C4-2B (cell line): ENCODE data around the gene DUS3L.

ENCODE experiments used
- ZFX ChIP-seq: fragments of 450-650 bp; IDR thresholded peaks from 2 replicates; pipeline ENCODE4 v1.6.1; 2017
- TF ChIP-seq, protein P1 (sequence below): fragments of 450-650 bp; conservative IDR thresholded peaks from 2 replicates; pipeline ENCODE4 v1.5.1; 2017; ENCODE audit warnings: mild to moderate bottlenecking

DNA sequence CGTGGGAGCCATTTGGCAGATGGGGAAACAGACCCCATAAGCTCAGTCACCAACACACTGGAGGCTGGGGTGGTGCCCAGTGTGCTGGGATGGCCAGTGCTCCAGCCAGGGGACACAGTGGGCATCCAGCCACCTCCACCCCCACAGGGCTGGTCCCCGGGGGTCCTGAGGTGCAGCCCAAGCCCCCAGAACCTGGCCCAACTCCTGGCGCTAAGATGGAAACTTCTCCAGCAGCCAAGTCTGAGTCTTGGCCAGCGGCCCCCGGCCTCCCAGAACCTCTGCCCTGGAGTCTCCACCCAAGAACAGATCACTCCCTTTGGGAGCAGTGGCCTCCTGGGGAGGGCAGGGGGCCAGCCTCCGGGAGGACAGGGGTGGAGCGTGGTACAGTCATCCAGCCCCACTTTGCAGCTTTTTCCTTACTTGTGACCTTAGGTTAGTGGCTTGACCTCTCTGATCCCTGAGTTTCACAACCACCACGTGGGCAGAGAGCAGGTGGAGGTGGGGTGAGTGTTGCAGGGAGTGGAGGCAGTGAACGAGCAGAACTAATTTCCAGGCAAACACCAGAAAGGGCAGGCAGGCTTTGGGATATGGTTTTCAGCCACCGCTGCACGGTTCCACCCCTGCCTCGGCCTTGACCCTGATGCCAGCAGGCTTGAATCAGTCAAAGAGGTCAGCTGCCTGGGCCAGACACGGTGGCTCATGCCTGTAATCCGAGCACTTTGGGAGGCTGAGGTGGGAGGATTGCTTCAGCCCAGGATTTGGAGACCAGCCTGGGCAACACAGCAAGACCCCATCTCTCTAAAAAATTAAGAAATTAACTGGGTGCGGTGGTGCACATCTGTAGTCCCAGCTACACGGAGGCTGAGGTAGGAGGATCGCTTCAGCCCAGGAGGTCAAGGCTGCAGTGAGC is 9.7 kb upstream of the DUS3L start:
- TF ChIP-seq ZFX = no peak
- TF ChIP-seq, protein P1, sequence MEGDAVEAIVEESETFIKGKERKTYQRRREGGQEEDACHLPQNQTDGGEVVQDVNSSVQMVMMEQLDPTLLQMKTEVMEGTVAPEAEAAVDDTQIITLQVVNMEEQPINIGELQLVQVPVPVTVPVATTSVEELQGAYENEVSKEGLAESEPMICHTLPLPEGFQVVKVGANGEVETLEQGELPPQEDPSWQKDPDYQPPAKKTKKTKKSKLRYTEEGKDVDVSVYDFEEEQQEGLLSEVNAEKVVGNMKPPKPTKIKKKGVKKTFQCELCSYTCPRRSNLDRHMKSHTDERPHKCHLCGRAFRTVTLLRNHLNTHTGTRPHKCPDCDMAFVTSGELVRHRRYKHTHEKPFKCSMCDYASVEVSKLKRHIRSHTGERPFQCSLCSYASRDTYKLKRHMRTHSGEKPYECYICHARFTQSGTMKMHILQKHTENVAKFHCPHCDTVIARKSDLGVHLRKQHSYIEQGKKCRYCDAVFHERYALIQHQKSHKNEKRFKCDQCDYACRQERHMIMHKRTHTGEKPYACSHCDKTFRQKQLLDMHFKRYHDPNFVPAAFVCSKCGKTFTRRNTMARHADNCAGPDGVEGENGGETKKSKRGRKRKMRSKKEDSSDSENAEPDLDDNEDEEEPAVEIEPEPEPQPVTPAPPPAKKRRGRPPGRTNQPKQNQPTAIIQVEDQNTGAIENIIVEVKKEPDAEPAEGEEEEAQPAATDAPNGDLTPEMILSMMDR = no peak
